T1000 (cell line): ENCODE measurements around the gene BLNK.

Experiments used
- DNase-seq: peaks from one replicate; lab custom pipeline; 2025; ENCODE audit warnings: mixed read lengths; lab: John Stamatoyannopoulos, UW

Gene BLNK

DNA sequence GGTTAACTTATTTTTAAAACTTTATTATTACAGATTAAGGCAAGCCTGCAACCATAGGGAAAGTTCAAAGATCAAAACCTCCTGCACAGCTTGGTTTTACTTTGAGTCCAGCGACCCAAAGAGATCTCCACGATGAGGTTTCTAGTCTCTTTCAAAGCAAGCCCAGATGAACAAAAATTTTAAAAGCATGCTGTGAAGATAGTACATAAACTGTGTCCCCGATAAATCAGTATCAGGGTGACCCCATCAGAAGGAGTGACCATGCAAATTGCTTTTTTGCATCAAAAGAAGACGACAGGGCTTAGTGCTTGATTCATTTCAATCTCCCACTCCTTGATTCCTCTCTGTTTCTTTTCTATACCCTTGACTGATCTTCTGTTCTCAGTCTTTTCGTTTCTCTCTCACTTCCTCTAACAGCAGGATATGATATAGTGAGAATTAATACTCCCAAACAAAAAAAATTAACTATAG lies 16.8 kb upstream of the BLNK start:
- DNase-seq = no peak

DNA sequence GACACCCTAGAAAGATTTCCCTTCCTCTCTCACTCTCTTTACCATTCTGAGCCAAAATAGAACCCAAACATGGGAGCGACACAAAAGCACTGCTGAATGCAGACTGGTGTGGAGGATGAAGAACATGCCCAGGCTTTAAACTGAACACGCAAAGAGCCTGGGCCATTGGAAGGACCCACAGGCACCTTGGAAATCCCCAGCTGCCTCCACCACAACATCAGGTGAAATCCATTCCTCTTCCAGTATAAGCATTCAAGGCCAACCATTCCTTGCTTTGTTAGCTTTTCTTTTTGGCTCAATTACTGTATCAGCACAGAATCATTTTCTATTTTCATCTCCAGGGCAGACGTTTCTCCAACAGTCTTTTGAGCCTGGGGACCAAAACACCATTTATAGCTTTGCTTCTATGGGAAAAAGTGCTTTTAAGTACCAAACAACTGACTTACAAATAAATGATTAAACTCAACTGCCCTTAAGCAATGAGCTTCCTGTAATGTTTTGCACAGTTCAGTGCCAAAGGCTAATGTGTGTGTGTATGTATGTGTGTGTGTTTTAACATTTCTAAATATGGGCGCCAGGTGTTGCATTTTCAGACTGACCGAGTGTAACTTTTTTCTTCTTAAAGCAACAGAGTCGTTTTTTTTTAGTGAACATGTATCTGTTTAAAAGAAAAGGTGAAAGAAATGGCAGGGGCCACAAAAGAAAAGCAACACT lies 16.2 kb upstream of the BLNK start:
- no peak for DNase-seq

DNA sequence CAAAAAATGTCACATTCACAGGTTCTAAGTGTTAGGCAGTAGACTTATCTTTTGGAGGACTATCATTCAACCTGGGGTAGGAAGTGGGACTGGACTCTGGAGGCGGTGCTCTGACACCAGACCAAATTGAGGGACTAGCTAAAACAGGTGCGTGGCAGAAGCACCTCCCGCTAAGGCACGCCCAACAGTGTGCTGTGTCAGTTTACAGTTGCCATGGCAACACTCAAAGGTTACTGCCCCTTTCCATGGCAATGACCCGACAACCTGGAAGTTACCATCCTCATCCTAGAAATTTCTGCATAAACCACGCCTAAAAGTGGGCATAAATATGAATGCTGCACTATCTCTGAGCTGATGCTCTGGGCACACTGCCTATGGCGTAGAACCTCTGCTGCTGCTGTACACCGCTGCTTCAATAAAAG lies 14.0 kb upstream of the BLNK start:
- no peak for DNase-seq

DNA sequence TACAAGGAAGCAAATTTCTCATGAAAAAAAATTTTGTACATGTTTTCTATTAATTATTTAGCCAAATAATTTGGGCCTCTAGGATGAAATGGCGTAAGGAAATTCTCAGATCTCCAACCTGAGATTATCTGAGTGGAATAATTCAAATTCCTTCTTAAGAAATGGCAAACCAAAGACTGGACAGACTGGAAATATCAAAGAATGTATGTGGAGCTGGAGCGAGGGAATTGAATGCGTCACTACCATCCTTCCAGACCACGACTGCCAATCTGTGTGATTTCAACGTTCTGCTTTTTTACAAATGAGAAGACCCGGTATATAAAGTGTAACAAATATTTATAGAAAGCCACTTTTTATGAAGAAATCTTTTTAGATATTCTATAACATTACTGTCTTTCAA lies 12.4 kb upstream of the BLNK start:
- no peak for DNase-seq

DNA sequence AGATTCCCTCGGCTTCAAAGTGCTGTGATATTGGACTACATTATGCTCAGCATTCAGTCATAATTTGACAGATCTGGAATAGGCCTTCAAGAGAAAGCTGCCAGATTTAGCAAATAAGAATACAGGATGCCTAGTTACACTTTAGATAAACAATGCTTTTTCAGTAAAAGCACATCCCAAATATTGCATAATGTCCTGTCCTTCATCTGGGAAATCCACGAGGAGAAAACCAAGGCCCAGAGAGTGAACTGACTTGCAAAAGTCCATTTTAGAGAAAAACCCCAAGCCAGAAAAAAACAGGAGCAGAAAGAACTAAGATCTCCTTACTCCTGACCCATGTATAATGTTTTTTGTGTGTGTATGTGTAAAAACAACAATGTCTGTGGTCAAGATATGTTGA lies 12.0 kb upstream of the BLNK start:
- no peak for DNase-seq

DNA sequence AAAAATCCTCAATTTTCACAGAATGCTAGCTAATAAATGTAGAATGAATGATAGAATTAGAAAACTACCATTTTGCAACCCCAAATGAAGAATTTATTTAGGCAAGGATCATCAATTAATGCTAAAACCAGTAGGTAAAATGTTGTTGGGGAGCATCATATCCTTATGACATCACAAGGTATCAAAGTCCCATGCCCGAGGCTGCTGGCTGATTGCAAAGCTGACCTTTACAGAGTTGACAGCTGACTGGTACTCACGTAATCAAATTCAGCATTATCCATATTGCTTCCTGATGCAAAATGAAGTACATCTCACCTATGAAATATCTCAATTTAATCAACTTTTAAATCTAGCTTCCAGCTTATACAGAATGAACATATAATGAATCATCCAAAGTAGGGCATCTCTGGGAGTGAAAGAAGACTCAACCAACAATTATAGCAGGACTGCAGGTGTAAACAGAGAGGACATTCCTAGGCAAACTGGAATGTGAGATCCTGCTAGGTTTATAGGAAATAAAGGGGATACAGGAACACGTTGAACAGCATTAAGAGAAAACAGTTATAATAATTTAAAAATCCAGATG lies 10.2 kb upstream of the BLNK start:
- no peak for DNase-seq

DNA sequence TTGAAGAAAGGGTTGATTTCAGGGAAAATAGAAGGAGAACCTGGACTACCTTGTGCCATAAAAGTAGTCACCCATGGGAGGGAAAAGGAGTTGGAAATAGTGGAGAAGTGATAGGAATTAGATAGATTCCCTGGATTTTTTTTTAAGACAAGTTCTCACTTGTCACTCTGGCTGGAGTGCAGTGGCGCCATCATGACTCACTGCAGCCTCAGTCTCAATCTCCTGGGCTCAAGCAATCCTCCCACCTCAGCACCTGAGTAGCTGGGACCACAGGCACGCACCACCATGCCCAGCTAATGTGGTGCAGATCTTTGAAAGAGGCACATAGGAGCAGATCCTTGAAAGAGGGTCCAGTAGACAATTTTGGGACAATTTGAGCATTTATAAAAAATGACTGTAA lies 9.5 kb upstream of the BLNK start:
- DNase-seq = no peak

DNA sequence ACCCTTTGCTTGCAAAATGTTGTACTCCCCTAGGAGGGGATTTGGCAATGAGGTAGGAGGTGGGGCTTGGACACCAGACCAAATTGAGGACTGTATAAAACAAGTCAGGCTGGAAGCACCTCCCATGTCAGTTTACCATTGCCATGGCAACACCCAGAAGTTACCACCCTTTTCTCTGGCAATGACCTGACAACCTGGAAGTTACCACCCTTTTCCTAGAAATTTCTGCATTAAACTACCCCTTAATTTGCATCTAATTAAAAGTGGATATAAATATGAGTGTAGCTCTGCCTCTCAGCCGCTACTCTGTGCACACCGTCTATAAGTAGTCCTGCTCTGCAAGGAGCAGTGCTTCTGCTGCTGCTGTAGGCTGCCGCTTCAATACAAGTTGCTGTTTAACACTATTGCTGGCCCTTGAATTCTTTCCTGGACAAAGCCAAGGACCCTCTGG lies 7.8 kb upstream of the BLNK start:
- no peak for DNase-seq

DNA sequence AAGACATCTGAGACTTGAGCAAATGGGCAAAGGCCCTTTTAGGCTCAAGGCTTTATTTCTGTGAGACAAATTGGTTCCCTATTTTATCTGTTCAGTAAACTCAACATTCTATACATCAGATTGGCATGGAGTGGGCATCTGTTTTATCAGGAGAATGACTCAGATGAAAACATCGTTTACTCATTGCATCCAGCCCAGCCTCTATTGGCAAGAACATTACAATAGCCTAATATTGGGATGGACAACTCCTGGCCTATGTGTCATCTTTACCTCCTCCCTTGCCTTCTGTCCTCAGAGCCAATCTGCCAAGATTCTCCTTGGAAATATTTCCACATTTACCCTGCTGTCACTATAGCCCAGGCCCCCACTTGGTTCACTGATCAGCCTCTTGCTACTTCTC lies 5.5 kb upstream of the BLNK start:
- DNase-seq = no peak

DNA sequence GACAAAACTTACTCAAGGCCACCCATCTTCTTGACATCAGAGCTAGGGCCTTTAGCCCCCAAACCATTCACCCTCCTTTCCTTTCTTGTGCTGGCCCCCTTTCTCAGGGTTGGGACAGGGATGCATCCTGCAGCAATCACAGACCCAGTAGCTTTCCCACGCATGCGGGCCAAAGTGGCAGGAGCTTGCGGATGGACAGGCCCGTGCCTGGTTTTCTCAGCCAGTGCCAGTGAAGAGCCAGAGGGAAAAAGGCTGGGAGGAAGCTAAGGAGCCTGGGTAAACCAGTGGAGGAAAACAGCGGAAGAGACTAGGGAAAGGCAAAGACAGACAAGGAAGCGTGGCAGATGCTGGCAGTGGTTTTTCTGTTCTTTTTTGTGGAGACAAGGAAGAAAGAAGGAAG lies 5.1 kb upstream of the BLNK start:
- DNase-seq = no peak

DNA sequence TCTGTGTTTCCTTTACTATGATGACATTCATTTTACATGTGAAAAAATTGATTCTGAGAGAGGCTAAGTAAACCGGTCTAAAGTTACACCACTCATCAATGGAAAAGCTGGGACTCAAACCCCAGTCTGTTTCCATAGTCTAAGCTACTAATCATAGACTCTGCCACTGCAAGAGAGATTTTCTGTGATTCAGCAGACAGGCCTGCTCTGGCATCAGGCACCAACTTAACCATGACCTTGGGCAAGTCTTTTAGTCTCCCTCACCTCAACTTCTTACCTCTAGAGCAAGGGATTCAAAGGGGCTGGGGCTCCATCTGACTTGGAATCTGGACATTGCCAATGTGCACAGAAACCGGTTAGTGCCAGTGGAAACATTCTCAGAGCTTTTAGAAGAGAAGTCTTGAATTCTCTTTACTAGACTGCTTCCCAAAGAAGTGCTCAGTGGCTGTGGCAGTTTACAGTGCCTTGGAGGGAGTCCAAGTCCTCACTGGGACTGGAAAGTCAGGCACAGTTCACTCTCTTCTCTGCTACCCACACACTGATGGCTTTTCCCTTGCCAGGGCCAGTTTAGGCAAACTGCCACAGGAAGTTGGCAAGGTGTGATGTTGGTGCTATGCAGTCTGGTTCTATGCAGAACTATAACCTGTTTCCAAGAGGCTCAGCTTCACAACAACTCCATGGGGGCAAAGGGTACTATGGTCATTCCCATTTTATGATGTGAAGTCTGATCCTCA lies 4.5 kb upstream of the BLNK start:
- DNase-seq = no peak

DNA sequence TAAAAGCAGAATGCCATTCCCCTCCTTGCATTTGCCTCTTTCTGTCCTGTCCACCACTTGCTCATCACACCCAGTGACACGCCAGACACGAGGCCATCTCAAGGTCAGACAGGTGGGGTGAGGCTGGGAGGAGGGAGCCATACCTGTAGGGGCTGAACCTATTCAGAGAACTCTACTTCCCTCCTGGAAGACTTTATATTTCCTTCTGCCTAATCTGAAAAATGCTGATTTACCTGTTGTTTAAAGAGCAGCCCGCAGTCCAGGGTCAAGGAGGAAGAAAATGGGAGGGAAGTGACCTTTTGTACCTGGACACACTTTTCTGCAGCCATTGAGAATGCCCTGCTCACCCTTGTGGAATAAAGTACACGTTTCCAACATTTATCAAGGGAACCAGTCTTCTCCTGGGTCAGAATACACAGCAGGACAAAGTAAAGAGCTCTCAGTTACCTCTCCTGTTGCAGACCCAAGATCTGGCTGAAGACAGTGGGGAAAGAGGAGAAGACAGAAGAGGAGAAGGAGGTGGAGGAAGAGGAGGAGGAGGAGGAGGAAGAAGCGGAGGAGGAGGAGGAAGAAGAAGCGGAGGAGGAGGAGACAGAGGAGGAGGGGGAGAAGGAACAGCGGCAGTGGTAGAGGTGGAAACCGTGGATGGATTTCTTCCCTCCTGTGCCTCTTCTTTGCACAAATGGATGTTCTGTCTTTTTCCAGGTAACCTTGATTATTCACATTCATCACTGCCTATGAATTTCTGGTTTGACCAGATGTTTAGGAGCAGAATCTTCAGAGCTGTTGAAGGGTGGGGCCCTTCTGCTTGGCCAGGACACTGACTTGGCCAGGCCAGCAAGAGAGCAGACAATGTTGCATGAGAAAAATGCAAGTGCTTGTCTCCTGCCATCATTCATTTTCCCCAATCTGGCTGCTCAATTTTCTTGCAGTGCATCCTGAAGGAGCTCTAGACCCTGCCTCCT lies 1.2 kb upstream of the BLNK start:
- no peak for DNase-seq

DNA sequence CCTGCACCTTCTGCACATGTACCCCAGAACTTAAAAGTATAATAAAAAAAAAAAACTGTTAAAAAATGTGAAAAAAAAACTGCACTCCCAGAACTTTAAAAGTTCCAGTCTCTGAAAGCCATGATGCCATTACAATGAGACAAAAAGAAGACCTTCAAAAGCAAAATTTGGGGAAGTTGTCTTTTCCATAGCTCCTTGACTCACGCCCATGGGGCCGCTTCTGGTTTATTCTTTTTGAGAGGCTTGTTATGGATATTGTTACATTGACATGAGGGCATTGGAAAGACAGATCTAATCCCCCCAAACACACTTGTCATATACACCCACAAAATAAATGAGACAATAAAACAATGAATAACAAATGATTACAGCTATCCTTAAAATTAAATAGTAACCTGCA lies 798 bp downstream of the BLNK start:
- DNase-seq = no peak

DNA sequence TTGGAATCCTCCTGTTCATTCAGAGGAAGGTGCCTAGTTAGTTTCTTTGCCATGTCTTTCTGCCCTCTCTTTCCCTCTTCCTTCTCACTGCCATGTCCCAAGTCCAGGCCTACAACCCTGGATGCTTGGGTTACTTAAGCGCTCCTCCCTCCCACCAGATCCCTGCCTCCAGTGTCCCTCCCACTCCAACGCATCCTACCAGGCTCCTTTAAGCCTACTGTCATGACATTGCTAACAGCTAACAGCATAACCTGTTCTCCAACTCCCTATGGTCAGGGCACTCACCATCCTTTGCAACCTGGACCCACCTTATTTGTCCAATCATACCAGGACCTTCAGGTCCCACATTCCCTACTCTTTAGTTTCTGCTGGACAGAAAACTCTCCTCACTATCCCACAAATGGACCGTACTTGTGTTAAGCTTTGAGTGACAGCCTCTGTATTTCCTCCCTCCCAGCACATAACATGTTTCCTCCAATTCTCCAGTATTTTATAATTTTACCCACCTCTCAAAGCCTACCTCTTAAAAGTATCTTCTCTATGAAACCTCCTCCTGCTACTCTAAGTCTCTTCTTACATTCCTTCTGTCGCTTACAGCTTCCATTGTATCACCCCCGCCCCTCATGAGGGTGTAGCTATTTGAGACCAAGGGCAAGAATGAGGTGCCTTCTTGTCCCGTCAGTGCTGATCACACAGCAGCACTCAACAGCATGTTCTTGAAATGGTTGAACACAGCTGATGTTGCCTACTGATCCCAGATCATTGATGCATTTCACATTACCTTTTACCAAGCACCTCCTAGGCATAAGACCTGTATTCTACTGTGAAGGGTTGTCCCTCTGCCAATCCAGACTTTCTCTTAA lies 1.7 kb downstream of the BLNK start:
- DNase-seq = no peak

DNA sequence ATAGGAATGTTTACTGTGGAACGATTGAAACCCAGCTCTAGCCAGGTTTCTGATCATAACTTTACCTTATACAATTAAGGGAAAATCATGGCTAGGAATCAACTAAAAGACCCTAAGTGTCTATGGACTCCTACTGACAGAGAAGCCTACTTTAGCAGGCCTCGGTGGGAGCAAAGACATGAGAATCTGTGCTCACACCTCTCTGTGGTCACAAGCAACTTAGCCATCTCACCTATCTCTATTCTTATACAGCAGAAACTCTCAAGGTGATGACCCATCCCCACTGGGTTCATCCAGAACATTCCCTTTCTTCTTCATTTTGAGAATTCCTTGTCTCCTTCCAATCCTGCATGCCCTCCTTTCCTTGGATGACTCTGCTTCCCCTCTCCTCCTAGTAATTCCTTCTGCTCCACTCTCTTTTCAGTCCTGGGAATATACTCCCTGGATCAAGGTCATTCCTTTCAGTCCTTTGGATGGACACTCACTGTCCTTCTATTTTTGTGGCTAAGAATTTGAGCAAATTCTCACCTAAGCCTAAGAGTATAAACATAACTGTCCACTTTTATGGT lies 2.9 kb downstream of the BLNK start:
- no peak for DNase-seq

DNA sequence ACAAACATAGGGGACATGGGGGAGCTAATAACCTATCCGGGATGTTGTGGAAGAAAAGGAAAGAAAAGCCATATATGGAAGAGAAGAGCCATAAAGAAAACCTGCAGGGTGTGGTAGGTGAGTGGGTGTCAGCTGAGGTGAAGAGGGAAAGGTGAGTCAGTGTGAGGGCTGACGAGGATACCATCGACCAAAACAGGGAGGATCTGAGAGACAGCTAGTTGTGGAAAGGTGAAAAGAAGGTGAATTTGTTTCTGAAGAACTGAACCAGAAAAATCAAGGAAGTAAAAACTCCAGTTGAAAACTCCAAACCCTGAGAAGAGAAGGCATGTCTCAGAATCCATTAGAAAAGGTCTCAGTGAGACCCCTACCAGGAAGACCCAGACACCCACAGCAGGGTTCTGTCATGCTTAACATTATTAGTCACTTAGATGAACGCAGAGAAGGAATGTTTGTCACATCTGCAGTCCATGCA lies 4.1 kb downstream of the BLNK start:
- DNase-seq = no peak

DNA sequence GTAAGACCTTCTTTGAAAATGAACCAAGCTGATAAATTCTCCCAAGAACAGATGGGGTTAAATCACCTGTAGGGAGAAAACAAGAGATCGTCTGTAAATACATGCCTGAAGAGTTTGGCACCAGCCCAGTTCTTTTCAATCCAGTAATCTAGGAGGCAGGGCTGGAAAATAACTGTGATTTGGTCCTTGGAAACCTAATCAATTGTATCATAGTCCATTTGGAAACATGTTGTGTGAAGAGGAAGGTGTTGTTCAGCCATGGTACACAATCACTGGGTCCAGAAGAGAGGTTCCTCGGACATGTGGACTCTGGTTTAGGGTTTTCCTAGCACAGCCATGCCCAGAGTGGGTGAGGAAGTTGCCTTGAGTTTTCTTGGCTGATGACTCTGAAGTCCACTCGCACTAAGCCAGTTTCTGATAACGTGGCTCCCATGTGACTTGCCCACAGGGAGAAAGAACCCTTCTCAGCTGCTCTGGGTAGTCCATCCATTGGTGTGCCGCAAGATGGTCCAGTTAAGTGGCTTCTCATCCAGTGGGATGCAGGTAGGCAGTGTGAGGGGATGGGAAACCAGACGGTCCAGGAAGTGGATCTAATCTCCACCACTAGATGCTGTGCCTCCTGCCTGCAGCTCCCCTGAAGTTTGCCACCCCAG lies 5.1 kb downstream of the BLNK start:
- DNase-seq = no peak

DNA sequence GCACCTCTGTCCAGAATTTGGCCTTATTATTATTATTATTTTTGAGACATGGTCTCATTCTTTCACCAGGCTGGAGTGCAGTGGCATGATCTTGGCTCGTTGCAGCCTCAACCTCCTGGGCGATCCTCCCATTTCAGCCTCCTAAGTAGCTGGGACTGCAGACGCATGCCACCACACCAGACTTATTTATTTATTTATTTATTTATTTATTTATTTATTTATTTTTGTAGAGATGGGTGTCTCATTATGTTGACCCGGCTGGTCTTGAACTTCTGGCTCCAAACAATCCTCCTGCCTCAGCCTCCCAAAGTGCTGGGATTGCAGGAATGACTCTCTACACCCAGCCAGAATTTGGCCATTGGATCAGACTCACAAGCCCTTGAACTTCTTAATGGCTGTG lies 6.4 kb downstream of the BLNK start:
- no peak for DNase-seq

DNA sequence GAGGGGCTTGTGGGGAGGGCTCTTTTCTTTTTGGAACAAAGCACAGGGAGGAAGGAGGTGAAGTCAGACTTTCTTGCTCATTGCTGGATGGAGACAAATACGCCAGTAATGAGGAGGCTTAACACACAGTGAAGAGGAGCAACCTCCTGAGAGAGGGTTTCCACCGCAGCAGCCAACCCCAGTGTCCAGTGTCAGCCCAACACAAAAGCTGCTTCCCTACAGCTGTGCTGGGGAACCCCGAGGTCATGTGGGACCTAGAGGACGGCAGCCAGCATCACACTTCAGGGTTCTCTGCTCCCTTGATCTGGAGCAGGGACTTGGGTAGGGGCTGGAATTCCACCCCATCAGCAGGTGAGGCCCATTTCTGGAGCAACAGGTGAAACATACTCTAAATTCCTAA lies 7.7 kb downstream of the BLNK start:
- DNase-seq = no peak

DNA sequence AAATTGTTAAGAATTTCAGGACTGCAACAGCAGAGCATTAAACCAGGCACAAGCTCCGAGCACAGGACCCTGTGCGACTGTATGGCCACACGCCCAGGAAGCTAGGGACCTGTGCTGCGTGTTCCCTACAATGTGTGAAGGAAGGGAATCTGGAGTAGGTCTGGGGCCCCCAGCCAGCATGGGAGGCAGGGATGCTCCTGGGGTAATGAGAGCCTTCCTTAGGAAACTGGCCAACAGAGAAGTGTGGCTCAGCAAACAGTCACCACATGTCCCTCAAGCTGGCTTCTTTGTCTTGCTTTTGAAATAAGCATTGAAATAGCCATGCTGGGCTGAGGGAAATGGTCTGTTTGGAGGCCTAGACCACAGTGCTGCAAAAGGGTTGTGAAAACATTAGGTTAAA lies 8.2 kb downstream of the BLNK start:
- DNase-seq = no peak
